Tibial nerve (tissue), 4 donors: Measurements from ENCODE around the gene CYP4F11. TPM values are rescaled to one million over a fixed set of nuclear protein-coding genes. Genes with fewer than 3 reads are reported as not detected.
"Not testable (repeated sequence)": the region's sequence is repeated elsewhere in the genome, so short reads cannot be mapped to it uniquely, and the experiment has no call there.

Source experiments
- DNase-seq, 2 donors: peaks; one replicate each; pipeline ENCODE4 v3.0.0-alpha.2; 2019; ENCODE audit warnings: low spot score in 2 of 2
- H3K27ac ChIP-seq, 4 donors: fragments of 200-600 bp; sonication (generic) in 3 of 4; one replicate each; pipeline ENCODE4 v1.5.1; 2017 to 2019; ENCODE audit warnings: mild to moderate bottlenecking in 1 of 4
- H3K27me3 ChIP-seq, 2 donors: fragments of 200-600 bp; sonication (generic) in 1 of 2; one replicate each; pipeline versions ENCODE4 v1.5.1 to v1.6.0; 2017 to 2019
- H3K36me3 ChIP-seq, 3 donors: fragments of 200-600 bp; sonication (generic); one replicate each; pipeline ENCODE4 v1.5.1; 2018 to 2019
- H3K4me1 ChIP-seq, 4 donors: fragments of 200-600 bp; sonication (generic) in 3 of 4; one replicate each; pipeline ENCODE4 v1.5.1; 2017 to 2019
- H3K4me3 ChIP-seq, 4 donors: fragments of 200-600 bp; sonication (generic) in 3 of 4; one replicate each; pipeline ENCODE4 v1.5.1; 2017 to 2019; ENCODE audit warnings: mild to moderate bottlenecking in 1 of 4, moderate library complexity in 1 of 4
- H3K9me3 ChIP-seq, 4 donors: fragments of 200-600 bp; sonication (generic) in 3 of 4; one replicate each; pipeline ENCODE4 v1.5.1; 2017 to 2019
- EP300 ChIP-seq, 2 donors: sonication (generic); formaldehyde crosslinking; IDR thresholded peaks; one replicate each; pipeline ENCODE4 v1.6.1; 2017; ENCODE audit warnings: antibody characterized with exemption in 2 of 2, mild to moderate bottlenecking in 1 of 2
- POLR2A ChIP-seq, 2 donors: fragments of 450-650 bp; IDR thresholded peaks; one replicate each; pipeline ENCODE4 v1.6.1; 2017; ENCODE audit warnings: antibody characterized with exemption in 2 of 2, mild to moderate bottlenecking in 2 of 2, moderate library complexity in 2 of 2
- WGBS, 2 donors: methylation state at CpG; one replicate each; pipeline ENCODE4 v1.1.5; 2018; 5-methylcytosine and 5-hydroxymethylcytosine counted together
- total RNA-seq, 4 donors: library from RNA; depleted of rRNA; stranded (reverse); fragments of >200 nt; gene quantifications; one replicate each; pipeline ENCODE4 v1.1.0, GENCODE V29; 2016
- TF ChIP-seq, protein P1 (sequence below), 5 experiments: fragments of 200-600 bp in 3 of 5; fragments of 450-650 bp in 2 of 5; sonication (generic) in 3 of 5; IDR thresholded peaks; one replicate each; pipeline ENCODE4 v1.5.1; 2016 to 2019; ENCODE audit warnings: antibody characterized with exemption in 5 of 5, mild to moderate bottlenecking in 3 of 5, moderate library complexity in 2 of 5

Gene CYP4F11
- total RNA-seq, 4 donors from 2014 or later = 2.5 to 3.3 (median 3.1) TPM; not detected in 1

- no peaks in the 10 kb centered on the region for H3K36me3 ChIP-seq
- no peaks in the 10 kb centered on the region for H3K27me3 ChIP-seq
- TF ChIP-seq, protein P1, sequence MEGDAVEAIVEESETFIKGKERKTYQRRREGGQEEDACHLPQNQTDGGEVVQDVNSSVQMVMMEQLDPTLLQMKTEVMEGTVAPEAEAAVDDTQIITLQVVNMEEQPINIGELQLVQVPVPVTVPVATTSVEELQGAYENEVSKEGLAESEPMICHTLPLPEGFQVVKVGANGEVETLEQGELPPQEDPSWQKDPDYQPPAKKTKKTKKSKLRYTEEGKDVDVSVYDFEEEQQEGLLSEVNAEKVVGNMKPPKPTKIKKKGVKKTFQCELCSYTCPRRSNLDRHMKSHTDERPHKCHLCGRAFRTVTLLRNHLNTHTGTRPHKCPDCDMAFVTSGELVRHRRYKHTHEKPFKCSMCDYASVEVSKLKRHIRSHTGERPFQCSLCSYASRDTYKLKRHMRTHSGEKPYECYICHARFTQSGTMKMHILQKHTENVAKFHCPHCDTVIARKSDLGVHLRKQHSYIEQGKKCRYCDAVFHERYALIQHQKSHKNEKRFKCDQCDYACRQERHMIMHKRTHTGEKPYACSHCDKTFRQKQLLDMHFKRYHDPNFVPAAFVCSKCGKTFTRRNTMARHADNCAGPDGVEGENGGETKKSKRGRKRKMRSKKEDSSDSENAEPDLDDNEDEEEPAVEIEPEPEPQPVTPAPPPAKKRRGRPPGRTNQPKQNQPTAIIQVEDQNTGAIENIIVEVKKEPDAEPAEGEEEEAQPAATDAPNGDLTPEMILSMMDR (IDR thresholded peaks at IDR 0.05) = no peak
- no peak for TF ChIP-seq POLR2A (IDR thresholded peaks at IDR 0.05)
- no peak for TF ChIP-seq EP300 (IDR thresholded peaks at IDR 0.05)
- no peak for DNase-seq
- peaks cover 0 to 4% (median 0%) of the 10 kb centered on the region in 4 donors for H3K9me3 ChIP-seq
- H3K27ac ChIP-seq = no peak overlapping the region
- H3K4me3 ChIP-seq = no peak overlapping the region
- WGBS, 2 donors = 70 to 83% methylated on average over 6 of the region's 6 CpGs
- H3K4me1 ChIP-seq = no peaks in the 10 kb centered on the region
Observed at GRCh38 chr19:15892012-15892411, 42.3 kb downstream of the CYP4F11 start.

- TF ChIP-seq EP300 (IDR thresholded peaks at IDR 0.05) = no peak
- no peak for TF ChIP-seq POLR2A (IDR thresholded peaks at IDR 0.05)
- TF ChIP-seq, protein P1 (IDR thresholded peaks at IDR 0.05) = no peak
- DNase-seq = no peak
Observed at GRCh38 chr19:15891434-15891833, 42.9 kb downstream of the CYP4F11 start.

DNA sequence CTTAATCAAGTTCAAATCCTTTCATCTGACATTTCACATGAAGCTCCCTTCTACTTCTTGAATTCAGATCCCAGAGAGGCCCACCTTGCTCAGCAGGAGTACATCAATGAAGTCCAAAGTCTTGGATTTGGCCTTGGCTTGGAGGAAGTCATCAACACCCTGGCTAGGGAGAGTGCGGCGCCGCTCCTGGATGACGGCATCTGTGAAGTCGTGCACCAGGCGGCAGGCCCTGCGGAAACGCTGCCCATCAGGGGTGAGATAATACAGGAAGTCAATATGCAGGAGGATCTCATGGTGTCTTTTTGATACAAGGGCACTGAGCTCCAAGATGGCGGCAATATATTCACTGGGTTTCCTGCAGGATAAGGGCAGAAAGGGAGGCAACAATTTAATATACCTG is 45.0 kb downstream of the CYP4F11 start:
- DNase-seq, H3K4me1 ChIP-seq, H3K4me3 ChIP-seq, H3K9me3 ChIP-seq, H3K36me3 ChIP-seq, H3K27ac ChIP-seq, H3K27me3 ChIP-seq: not testable (repeated sequence)
- 89 to 93% methylated on average over 9 of the region's 9 CpGs for WGBS, 2 donors

More at GRCh38 chr19:15891434-15891833, 42.9 kb downstream of the CYP4F11 start:
- H3K9me3 ChIP-seq = peaks cover 0 to 4% (median 0%) of the 10 kb centered on the region in 4 donors
- H3K4me3 ChIP-seq = no peak overlapping the region
- no peak overlapping the region for H3K27ac ChIP-seq
- 70 to 75% methylated on average over 6 of the region's 6 CpGs for WGBS, 2 donors
- no peaks in the 10 kb centered on the region for H3K4me1 ChIP-seq
- H3K36me3 ChIP-seq = no peaks in the 10 kb centered on the region
- no peaks in the 10 kb centered on the region for H3K27me3 ChIP-seq

DNA sequence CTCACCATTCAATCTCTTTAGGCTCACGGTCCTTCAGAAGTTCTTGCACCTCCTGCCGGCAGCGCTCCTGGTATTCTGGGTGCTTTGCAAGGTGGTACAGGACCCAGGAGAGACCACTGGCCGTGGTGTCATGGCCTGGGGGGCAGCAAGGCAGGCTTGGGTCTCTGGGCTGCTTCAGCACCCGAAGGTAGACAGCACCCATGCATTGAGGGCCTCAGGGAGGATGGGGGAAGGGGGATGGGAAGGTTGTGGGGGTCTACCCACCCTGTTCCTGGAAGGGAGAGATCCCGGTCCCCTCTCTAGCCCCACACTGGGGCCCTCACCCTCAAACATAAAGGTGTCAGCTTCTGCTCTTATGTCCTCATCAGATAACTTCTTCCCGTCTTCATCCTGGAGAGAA is 48.4 kb downstream of the CYP4F11 start:
- H3K27ac ChIP-seq = no peak overlapping the region
- no peak overlapping the region for H3K4me3 ChIP-seq
- H3K36me3 ChIP-seq = no peaks in the 10 kb centered on the region
- H3K4me1 ChIP-seq = no peaks in the 10 kb centered on the region
- no peak for DNase-seq
- H3K27me3 ChIP-seq = peaks cover 0 to 4% of the 10 kb centered on the region in 2 donors
- WGBS, 2 donors = 46 to 71% methylated on average over 4 to 6 of the region's 7 CpGs
- TF ChIP-seq EP300 (IDR thresholded peaks at IDR 0.05) = no peak
- no peak for TF ChIP-seq POLR2A (IDR thresholded peaks at IDR 0.05)
- TF ChIP-seq, protein P1 (IDR thresholded peaks at IDR 0.05) = no peak
- no peaks in the 10 kb centered on the region for H3K9me3 ChIP-seq

DNA sequence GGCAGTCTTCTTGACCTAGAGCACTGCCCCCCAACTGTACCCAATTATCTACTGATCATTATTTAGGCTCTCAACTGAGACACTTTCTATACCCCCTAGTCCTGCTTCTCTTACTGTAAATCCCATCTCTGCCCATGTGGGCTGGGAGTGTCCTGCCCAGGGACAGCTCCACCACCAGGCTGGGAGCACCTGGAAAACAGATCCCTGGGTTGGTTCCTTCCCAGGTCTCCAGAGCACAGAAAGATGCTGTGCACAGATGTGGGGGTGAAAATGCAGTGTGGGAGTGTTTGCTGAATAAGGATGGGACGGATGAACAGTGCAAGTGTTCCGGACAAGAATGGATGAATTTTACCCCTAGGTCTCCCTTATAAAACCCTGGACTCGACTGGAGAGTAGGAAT is 49.2 kb downstream of the CYP4F11 start:
- no peak for DNase-seq
- 62 to 73% methylated on average over 3 of the region's 3 CpGs for WGBS, 2 donors
- H3K4me1 ChIP-seq = no peaks in the 10 kb centered on the region

GRCh38 chr19:15883329-15883728 is 51.0 kb downstream of the CYP4F11 start:
- H3K4me1 ChIP-seq, DNase-seq, H3K36me3 ChIP-seq, H3K4me3 ChIP-seq, H3K27ac ChIP-seq, H3K27me3 ChIP-seq, H3K9me3 ChIP-seq: not testable (repeated sequence)
- WGBS, 2 donors = 77 to 78% methylated on average over 3 of the region's 3 CpGs

More for the DNA sequence above, 49.2 kb downstream of the CYP4F11 start:
- TF ChIP-seq, protein P1 (IDR thresholded peaks at IDR 0.05) = no peak
- H3K36me3 ChIP-seq = no peaks in the 10 kb centered on the region
- no peak overlapping the region for H3K4me3 ChIP-seq
- no peaks in the 10 kb centered on the region for H3K9me3 ChIP-seq
- peaks cover 0 to 4% of the 10 kb centered on the region in 2 donors for H3K27me3 ChIP-seq
- H3K27ac ChIP-seq = no peak overlapping the region
